HG02798 (cell line): Measurements from ENCODE around the gene SEL1L.
"Not testable (repeated sequence)": the region's sequence is repeated elsewhere in the genome, so short reads cannot be mapped to it uniquely, and the experiment has no call there.

Experiments
- ATAC-seq: cut with Tn5 transposase; IDR thresholded peaks from one replicate; pipeline ENCODE4 v1.9.1; 2021; ENCODE audit warnings: mild to moderate bottlenecking; ENCODE audit not compliant: unreplicated experiment, poor library complexity

SEL1L gene

DNA sequence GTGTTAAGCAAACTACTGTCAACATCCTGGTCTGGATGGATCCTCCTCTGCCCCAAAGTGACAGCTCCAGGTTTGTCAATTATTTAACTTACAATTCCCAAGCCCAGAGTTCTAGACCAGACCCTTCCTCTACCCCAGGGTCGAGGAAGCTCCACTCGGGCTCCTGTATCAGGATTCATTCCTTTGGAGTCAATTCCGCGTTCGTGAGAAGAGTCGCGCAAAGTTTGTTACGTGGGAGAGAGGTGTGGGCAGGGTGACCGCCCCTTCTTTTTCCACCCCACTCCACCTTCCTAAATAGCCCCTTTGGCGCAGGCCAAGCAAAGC is 479 bp downstream of the SEL1L start:
- ATAC-seq = no peak

GRCh38 chr14:81529391-81529790 is 4.3 kb downstream of the SEL1L start:
- ATAC-seq = no peak

DNA sequence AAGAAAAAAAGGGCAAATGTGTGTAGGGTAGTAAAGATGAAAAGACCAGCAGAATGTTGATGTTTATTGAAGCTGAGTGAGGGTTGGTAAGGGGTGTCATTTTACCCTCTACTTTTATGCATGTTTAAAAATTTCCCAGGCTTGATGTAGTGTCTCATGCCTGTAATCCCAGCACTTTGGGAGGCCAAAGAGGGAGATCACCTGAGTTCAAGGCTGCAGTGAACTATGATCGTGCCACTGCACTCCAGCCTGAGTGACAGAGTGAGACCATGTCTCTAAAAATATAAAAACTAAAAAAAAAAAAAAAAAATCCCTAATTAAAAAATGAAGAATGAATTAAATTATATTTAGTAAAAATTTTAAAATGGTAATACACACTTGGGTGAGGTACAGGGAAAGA is 8.5 kb downstream of the SEL1L start:
- ATAC-seq = no peak

DNA sequence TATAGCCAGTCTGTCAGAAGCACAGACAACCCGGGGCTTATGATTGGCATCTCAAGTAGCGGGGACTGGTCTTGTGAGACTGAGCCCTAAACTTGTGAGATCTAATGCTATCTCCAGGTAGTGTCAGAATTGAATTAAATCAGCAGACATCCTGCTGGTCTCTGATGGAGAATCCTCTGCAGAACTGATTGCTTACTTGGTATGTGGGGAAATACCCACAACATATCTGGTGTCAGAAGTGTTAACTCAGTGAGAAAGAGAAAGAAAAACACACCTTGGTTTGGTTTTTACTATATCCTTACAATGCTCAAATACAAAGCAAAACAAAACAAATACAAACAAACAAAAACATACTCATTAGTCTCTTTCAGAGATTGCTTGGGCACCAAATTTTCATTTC is 10.0 kb downstream of the SEL1L start:
- ATAC-seq = peak; percentile 84

DNA sequence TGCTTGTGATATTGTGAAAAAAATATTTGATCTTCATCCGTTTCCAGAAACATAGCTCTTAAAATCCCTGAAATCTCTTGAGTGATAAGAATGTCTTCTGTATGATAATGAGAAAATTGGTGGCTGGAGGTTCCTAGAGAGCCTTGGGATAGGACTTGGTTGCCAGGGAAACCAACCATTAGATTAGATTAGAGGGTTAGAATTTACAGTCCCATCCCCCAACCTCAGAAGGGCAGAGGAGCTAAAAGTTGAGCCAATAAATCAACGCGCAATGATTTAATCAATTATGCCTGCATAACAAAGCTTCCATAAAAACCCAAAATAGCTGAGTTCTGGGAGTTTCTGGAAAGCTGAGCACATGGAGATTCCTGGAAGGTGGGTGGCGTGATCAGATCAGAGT is 10.6 kb downstream of the SEL1L start:
- ATAC-seq = no peak

DNA sequence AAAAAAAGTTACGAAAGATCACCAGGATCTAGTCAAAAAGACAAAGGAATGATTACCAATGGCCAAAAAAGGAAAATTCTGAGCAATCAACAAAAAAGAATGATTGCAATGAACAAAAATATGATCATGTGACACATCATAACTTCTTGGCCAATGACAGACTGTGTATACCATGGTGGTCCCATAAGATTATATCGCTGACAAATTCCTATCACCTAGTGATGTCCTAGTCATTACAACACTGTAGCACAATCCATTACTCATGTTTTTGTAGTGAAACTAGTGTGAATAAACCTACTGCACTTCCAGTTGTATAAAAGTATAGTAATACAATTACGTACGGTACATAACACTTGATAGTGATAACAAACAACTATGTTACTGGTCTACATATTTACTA is 12.3 kb downstream of the SEL1L start:
- no peak for ATAC-seq

GRCh38 chr14:81519200-81520011 is 14.2 kb downstream of the SEL1L start:
- no peak for ATAC-seq

GRCh38 chr14:81517798-81518398 is 15.8 kb downstream of the SEL1L start:
- no peak for ATAC-seq

- ATAC-seq = no peak
Observed at GRCh38 chr14:81516986-81517797, 16.5 kb downstream of the SEL1L start.

DNA sequence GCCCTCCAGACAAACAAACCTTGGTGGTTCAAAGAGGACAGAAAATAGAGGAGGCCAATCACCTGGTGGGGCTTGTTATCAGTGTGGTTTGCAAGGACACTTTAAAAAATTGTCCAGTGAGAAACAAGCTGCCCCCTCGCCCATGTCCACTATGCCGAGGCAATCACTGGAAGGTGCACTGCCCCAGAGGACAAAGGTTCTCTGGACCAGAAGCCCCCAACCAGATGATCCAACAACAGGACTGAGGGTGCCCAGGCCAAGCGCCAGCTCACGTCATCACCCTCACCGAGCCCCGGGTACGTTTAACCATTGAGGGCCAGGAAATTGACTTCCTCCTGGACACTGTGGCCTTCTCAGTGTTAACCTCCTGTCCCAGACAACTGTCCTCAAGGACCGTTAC is 17.7 kb downstream of the SEL1L start:
- not testable (repeated sequence) for ATAC-seq

GRCh38 chr14:81512826-81513225 is 20.8 kb downstream of the SEL1L start:
- ATAC-seq = not testable (repeated sequence)

DNA sequence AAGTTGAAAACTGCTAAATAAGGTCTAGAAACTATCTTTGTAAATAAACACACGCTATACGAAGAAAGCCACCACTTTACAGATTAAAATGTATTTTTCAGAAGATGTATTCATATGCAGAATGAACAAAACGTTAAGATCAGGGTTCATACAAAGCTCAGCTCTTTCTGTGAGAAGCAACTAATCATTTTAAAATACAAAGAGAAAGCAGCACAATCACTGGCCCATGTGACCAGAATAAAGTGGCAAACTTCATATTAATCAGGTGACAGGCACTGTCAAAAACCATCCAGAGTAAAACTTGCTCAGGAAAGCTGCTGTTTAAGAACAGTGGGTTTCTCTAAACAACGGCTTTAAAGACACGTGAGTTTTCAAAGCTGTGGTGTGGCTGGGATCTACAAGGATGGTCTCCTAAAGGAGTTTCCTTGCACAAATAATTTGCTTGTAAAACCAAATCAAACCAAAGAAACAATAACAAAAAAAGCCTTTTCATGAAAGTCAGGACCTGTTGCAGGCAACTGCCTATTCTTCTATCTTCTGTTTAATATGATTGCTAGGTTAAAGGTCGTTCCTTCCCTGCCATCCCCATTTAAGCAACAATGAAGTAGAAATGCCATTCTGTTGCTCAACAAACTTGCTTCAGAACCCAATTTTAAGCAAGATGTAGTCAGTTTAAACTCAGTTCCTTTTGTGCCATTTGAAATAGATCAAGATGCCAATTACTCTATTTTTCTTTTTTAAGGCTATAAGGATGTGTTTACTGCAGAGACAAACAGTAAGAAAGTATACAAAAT is 22.3 kb downstream of the SEL1L start:
- no peak for ATAC-seq

DNA sequence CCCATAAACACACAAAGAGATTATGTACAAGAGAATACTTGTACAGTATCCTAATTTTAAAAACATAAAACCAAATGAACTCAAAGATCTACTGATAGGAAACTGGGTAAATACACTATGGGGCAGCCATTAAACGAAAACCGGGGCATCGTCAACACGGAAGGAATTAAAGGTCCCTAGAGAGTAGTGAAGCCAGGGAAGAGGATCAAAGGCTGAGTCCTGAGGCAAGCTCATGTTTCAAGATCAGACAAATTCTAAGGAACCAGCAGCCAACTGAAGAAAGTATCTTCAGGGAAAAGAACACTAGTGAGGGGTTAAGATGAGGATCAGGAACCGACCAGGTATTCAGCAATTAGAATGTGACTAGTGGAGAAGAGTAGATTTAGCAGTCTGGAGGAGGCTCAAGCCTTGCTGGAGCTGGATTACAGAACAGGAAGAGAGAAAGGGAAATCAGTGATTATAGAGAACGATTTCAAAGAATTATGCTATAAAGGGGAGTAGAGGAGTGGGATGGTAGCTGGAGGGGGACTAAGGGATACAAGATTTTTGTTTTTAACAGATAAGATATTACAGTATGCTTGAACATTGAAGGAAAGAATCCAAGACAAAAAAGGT is 23.7 kb downstream of the SEL1L start:
- ATAC-seq = no peak

DNA sequence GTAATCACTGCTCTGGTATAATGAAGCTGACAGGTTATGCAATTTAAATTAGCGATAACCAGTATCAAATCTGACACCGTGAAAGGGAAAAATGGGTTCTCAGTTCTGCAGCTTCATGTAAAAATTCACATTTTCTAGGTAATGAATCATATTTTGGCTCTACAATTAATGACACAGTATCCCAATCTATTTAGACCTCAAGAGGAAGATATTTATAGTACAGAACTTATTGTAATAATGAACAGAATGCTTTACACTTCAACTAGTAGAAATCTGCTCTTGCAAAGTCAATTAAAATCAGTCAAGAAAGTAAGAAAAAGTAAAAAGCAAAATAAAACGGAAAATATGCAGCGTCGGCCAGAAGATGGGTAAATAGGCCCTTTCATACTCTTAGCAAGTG is 24.3 kb downstream of the SEL1L start:
- ATAC-seq = no peak

GRCh38 chr14:81506487-81506886 is 27.2 kb downstream of the SEL1L start:
- ATAC-seq = no peak

GRCh38 chr14:81504864-81505263 is 28.8 kb downstream of the SEL1L start:
- no peak for ATAC-seq

DNA sequence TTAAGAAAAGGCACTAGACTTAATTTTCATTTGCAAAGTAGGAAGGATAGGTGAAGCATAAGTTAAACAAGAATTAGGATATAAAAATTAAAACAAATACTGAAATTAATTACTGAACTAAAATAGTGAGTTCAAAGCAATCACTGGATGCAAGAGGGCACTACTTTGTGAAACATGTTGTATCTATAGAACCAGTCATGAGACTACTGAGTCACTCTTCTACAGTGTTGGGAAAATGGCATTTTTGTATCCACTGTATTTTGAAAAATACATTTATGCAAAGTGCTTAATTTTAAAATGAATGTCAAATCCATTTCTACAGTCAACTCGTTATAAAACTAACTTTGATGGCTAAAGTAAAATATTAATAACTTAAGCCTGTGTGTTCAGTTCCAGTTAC is 47.9 kb downstream of the SEL1L start:
- no peak for ATAC-seq

DNA sequence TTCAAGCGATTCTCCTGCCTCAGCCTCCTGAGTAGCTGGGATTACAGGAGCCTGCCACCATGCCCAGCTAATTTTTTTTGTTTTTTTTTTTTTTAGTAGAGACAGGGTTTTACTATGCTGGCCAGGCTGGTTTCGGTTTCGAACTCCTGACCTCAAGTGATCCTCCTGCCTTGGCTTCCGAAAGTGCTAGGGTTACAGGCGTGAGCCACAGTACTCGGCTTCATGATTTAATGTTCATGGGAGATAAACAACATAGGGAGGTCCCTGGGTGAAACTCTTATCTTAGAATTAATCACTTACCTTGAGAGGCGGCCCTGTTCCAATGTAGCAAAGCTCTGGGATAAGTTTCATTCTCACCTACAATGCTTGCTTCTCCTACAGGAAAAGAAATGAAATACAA is 48.3 kb downstream of the SEL1L start:
- peak; percentile 97 for ATAC-seq

GRCh38 chr14:81484120-81484519 is 49.5 kb downstream of the SEL1L start:
- no peak for ATAC-seq

DNA sequence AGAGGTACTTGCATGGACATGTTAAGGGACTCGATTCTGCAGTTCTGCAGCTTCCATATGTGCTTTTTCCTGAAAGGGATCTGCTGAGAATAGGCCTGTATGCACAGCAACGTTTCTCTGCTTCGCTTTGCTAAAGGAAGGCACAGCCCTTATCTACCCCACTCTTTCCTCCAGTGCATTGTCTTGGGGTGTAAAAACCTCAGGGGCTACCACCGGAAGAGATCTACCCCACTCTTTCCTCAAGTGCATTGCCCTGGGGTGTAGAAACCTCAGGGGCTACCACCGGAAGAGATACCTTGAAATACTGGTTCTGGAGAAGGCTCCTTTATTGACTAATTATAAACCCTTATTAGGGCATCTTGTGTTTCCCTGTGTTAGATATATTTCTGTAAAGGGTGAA is 52.9 kb downstream of the SEL1L start:
- ATAC-seq = no peak
